Measurements from ENCODE around the gene SERPINA1.
"Not testable (repeated sequence)": the region's sequence is repeated elsewhere in the genome, so short reads cannot be mapped to it uniquely, and the experiment has no call there.

Gene SERPINA1

DNA sequence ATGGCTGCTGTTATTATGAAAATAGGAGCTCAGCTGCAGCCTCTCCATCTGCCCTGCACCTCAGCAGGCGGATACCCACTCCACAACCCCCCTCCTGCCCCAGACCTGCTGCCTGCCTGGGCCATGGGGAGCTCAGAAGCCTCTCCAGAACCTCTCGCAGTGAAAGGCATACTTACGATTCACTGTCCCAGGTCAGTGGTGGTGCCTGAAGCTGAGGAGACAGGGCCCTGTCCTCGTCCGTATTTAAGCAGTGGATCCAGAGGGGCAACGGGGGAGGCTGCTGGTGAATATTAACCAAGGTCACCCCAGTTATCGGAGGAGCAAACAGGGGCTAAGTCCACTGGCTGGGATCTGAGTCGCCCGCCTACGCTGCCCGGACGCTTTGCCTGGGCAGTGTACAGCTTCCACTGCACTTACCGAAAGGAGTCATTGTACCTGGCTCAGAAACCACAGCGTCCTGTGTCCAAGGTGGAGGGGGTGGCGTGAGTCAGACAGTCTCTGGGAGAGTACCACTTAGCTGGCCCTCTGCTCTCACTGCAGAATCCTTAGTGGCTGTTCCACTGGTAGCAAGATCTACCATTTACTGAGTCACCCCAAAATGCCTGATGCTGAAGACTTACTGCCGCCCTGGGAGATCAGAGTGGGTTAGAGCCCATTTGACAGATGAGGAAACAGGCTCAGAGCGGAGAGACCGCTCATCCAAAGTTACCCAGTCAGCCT, at the start of gene SERPINA1:
SERPINA1 (minus strand) TSS at position 219 of the 720 bp plus-strand sequence. CDS start 5,365 bp downstream, outside the sequence.
- DNase-seq = no peak

DNA sequence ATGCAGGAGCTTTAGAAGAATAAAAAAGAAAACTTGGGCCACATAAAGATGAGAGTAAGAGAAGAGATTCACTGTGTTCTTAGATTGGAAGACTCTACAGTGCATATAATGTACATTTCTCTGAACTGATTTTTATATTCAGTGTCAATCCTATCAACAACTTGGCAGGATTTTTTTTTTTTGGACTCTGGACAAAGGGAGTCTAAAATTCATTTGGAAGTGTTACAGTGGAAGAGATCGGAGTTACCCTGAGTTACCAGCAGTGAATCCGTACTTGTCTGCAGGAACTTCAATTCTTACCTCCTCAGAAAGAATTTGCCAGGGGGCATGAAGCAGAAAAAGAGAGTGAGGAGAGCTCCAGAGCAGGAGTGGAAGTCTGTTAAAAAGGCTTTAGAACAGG, 40.2 kb upstream of the SERPINA1 start:
- DNase-seq = no peak

DNA sequence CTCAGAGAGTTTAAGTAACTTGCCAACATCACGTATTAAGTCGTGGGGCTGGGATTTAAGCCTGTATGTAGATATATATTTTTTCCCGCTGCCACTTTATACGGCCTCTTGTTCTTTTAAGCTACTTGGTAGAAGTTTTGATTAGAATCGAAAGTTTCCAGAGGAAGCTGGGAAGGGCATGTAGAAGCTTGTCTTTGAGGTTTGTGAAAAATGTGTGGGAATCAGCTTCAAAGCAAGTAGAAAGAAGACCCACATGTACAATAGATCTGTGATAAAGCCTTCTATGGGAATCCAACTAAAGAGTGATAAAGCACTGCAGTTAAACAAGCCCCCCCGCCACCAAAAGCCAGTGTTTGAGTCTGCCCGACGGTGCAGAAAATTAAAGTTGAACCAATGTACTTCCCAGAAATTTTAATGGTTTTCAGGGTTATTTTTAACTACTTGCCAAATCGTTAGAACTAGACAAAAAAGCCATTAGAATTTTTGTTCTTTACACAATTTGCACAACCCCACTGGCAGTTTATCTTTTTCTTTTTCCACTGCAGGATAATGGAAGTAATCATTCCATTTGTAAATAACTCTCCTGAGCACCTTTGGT, 38.7 kb upstream of the SERPINA1 start:
- DNase-seq = no peak

DNA sequence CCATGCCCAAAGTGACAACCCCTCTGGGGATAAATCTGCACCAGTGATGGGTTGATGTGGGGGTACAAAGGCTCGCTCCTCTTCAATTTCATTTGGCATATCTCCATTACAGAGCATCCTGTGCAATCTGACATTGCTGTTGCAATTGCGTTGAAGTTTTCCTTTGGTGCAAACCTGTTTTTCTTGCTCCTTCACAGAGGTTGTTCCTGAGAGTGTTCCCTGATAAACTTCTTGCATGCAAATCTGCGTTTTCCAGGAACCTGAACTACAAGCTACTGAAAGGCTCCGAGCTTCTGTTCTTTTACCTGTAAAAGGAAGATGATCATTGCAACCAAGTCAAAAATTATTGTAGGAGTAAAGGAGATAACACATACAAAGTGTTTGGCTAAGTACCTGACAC, 38.1 kb upstream of the SERPINA1 start:
- no peak for DNase-seq

DNA sequence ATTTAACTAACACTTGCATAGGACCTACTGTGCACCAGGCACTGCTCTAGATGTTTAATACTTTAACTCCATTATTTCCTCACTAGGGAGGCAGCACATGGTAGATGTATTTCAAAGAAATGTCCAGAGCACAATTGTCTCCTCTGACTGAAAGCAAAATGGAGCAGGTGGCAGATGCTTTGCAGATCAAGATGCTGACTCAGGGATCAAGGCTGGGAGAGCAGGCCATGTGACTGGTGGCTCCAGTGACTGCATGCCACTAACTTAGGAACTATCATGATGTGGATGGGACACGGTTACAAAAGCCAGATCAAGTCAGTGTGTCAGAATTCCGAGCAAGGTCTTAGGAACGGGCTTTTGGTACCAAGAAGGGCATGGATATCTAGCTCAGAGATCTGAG, 36.0 kb upstream of the SERPINA1 start:
- DNase-seq = no peak

DNA sequence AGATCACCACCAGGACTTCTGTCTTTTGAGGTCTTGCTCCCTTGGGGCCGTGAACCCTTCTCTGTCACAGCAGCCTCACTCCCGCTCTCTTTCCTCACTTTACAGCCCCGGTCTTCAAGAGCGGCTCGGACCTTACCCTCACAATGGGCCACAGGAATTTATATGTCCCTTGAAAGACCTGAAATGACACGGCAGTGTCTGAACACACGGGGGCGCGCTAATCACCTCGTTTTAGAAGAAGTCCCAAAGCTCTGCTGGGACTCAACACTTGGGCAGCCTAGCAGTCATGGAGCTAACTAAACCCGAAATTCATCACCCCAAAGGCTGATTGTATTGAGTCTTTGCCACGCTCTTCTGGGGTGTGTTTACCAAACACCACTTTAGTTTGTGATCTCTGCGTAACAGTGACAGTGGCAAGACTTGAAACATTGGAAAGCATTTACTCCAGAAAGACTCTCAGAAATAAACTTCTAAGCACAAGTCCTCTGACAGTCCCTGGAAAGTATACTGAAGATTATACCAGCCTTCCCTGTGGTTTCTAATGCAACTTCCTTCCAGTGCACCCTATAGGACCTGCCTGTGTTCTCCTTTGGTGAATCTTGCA, 35.2 kb upstream of the SERPINA1 start:
- DNase-seq = peak; percentile 21

DNA sequence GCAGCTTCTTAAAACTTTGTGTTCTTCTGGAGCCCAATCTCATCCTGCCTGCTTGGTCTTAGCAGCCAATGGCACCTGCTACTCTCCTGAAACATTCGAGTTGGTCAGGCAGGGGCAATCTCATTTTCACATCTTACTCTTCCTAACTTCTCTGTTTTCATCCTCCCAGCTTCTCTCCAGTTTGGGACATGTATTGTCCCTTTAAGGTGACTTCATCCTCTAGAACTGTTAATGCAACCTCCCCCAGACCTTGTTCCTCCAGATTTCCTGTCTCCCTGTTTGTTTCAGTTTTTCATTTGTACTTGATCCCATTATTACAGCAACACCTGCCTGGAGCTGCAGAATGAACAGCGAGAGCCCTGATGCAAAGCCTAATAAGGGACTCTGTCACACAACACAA, 32.9 kb upstream of the SERPINA1 start:
- DNase-seq = no peak

DNA sequence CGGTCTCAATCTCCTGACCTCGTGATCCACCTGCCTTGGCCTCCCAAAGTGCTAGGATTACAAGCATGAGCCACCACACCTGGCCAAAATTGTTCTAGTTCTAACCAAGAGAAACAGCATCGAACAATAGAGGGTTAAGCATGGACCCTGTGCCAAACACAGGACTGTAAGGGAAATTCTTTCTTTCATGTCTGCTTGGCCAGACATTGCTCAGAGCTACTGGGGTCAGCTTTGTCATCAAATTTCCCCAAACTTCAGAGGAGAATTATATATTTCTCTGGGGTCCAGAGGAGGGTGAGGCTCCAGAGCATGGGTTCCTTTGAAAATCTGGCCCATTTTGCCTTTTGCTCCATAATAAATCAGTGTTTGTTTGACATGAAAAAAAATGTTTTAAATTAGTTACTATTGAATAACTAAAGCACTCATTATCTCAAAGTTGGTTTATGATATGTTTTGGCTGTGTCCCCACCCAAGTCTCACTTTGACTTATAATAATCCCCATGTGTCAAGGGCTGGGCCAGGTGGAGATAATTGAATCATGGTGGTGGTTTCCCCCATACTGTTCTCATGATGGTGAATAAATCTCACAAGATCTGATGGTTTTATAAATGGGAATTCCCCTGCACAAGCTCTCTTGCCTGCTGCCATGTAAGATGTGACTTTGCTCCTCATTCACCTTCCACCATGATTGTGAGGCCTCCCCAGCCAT, 29.2 kb upstream of the SERPINA1 start:
- DNase-seq = not testable (repeated sequence)

DNA sequence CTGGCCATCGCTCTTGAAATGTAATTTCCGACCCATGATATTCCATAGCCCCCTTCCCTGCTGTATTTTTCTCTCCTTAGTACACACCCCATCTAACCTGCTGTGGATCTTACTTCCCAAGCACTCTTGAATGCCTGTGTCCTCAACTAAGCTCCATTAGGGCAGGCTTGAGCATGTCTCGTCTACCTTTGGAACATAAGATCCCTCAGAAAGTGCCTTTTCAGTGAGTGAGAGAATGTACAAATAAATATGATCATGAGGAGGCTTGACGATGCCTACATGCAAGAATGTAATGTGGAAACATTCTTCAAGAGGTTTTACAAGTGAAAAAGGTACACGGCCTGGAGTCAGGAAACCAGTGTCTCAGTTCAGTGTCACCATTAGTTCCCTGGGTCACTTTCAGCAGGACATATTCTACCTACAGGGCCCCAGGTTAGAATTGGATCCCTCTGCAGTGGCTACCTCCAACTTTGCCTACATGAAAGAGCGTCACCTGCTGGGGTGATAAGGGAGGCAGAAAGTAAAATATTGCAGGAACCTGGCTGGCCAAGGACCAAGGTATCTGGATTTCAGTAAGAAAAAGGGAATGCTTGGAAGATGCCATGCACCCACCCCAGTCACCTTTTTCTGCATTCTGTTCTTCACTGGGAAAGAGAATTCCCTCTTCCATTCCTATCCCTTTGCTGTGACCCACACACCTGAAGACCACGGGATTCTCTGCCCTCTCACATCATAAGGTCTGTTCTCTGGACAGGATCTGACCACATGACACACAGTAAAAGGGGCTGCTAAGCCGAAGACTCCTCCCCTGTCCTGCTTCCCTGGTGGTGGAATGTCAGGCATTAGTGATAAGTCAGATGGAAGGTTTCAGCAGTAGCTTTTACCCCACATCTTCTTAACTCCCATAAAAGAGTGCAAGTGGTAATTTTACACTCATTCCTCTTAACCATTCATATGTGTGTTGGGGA, 24.6 kb upstream of the SERPINA1 start:
- no peak for DNase-seq

DNA sequence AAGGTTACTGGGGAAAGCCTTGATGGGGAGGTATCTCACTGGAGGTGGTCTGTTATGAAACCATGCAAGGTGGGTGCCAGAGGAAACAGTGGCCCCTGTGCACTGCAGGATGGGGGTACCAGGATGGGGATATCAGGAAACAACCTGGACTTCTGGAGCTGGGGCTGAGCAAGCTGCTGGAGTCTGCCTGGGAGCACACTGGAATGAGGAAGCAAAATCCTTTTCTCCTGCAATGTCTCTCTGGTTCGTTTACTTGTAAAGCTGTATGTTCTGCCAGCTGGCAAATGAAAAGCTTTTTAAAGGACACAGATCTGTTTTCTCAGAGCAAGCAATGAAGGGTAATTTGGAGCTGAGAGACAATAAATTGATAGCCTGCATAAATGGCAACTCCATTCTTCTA, 23.2 kb upstream of the SERPINA1 start:
- DNase-seq = no peak

DNA sequence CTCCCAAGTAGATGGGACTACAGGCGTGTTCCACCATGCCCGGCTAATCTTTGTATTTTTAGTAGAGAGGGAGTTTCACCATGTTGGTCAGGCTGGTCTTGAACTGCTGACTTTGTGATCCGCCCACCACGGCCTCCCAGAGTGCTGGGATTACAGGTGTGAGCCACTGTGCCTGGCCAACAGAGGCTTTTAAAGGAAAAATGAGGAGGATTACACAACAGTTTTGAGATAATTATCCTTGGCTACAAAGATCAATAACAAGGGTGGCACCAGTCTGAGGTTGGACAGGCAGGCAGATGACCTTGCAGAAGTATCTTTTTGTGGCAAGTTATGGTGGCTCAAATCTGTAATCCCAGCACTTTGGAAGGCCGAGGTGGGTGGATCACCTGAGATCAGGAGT, 21.0 kb upstream of the SERPINA1 start:
- DNase-seq = not testable (repeated sequence)

DNA sequence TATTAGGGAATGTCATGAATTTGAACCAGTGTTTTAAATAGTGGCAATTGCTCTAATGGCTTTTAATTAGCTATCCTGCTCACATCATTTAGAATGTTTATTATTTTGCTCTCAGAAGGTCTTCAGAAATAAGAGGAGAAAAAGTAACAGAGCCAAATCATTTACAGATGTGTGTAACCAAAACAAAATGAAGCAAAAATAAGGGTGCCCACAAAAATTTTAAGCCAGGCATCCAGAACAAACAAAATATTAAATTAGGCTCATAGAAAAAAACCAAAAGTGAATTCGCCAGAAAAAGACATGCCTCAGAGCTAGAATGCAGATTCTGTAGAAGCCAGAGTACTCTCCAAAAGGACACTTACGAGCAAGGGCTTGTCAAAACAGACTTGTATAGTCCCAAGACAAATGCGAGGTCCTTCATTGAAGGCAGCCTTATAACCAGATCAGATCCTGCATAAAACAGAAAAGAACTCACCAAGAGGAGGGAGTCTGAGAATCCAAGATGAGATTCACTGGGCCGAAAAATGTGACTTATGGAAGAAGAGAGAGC, 20.2 kb upstream of the SERPINA1 start:
- DNase-seq = no peak

DNA sequence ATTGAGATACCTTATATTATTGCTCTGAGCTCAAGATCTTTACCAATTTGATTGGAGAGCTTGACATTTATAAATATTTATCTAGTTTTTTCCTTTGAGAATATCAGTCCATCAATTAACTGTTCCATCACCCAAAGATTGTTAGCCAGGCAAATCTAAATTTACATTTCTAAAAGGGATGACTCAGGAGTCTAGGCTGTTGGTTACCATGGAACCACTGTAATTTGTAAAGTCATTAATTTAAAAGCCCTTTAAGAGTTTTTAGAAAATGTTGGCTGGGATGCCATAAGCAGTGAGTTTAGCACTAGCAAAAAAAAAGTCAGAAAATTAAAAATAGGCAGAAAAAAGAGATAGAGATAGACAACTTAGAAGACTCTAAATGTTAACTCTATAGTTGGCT, 19.5 kb upstream of the SERPINA1 start:
- DNase-seq = no peak

DNA sequence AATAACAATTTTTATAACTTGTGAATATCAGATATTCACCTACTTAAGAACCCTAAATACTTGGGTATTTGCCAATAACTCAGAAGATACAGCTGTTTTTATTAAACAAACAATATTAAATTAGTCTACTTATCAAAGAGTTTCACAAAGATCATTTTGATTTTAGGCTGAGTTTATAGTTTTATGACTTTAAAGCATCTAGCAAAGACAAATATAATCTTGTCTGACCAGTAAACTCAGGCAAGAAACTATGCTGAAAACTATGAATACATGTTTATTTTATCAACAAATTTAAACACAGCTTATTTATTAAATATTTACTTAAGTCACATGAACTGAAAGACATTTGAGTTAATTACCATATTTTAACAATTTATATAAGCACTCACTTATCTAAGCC, 18.5 kb upstream of the SERPINA1 start:
- DNase-seq = no peak

DNA sequence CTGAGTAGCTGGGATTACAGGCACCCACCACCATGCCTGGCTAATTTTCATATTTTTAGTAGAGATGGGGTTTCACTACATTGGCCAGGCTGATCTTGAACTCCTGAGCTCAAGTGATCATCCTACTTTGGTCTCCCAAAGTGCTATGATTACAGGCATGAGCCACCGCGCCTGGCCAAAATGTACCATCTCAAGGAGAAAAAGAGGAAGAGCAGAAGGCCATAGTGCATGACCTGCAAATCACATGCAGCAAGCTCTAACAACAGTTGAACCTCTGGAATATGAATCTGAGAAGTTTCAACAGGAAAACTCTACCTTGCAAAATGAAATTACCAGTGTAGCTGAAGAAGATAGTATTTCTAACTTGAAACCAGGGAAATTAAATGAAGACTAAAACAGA, 17.1 kb upstream of the SERPINA1 start:
- DNase-seq = no peak

DNA sequence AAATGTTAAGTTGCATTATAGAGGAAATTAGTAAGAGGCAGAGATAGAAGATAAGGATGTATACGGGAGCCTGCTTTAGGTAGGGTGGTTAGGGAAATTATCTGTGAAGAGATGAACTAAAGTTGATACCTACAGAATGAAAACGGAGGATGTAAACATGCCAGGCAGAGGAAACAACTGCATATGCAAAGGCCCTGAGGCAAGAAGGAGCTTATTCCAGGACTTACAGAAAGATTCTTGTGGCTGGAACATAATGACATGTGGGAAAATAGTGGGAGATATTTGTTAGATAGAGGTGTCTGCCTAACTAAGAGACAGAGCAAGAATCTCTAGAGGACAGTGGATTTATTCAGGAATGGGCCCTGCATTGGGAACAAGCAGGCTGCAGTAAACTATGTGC, 16.2 kb upstream of the SERPINA1 start:
- no peak for DNase-seq

DNA sequence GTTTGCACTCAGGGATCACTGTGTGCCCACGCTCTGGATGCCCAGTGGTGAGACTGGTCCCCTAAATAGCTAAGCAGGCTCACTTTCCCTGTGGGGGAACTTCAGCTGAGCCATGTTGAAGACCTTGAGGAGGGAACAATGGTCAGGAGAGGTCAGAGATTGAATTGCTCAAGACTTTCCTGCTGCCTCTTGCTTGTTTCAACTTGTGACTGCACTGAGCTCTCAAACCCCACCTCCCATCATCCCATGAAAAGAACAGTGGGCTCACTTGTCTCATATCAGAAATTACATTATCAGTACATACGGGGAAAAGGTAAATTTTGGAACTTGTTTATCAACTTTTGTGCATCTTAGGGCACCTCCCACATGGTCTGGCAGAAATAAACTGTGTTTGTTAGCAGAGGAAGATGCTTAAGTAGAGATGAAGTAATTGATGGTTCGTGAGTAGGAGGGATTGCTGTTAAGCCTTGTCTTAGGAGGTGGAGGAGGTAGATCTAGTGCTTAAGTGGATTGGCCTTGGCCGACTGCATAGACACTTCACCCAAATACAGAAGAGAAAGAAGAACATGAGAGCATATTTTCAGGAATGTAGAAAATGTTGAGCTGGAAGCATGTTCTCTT, 15.0 kb upstream of the SERPINA1 start:
- DNase-seq = no peak

DNA sequence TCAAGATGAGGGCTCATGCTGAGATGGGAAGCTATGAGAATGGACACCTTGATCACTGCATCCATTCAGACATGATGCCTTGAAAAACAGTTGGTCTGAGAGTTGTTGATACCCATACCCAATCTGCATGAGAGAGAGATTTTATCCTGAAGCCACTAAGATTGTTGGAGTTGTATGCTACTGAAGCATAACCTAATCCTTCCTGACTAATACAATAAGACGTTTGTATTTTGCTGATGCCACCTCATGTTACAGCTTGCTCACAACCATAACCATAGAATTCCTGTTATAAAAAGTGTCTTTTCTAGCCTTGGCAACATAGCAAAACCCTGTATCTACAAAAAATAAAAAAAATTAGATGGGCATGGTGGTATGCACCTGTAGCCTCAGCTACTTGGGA, 12.7 kb upstream of the SERPINA1 start:
- no peak for DNase-seq

DNA sequence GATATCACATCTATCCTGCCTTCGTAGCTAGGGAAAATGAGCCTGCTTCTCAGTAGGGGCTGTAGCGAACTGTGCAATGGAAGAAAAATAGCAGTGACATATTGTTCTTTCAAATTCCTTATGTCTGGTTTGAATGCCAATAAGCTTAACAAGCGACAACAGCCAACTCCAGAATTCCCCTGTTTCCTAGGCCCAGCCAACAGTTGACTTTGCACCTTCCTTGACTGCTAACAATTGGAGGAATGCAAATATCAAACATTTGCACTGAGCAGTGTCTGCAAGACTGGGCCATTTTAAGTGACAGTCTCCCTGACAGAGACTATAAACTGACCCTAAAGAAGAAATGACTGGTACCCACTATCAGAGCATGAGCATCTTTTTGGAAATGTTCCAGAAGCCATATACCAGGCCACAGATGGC, 12.0 kb upstream of the SERPINA1 start:
- DNase-seq = no peak

DNA sequence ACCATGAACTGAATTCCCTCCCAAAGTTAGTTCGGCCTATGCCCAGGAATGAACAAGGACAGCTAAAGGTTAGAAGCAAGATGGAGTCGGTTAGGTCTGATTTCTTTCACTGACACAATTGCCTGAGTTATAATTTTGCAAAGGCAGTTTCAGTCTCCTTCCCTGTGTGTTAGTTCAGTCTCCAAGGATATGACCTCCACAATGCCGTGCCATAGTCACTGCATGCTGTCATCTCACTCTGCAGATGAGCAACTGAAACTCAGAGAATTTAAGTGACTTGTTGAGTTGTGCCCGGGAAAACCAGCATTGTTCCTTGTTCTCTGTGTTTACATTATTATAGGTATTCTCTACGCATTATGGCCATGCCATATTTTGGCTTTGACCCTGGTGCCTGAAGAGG, 10.1 kb upstream of the SERPINA1 start:
- DNase-seq = no peak

DNA sequence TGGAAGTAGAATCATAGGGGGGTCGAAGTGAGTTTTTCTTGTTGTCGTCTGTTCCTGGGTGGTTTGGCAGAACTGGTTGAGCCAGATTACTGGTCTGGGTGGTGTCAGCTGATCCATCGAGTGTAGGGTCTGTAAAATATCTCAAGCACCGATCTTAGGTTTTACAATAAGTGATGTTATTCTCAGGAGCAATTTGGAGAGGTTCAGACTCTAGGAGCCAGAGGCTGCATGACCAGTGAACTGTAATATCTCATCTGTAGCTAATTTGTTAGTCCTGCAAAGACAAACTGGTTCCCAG, 9.7 kb upstream of the SERPINA1 start:
- no peak for DNase-seq

All from CD4-positive, alpha-beta T cell treated with Interferon gamma for 1 hour (primary cell).